Uterus (tissue), 2 donors: ENCODE measurements around the gene ANKRD11.

Experiments used
- POLR2A ChIP-seq, 2 donors: fragments of 450-650 bp; IDR thresholded peaks; one replicate each; pipeline ENCODE4 v1.6.1; 2016; ENCODE audit warnings: antibody characterized with exemption in 2 of 2, mild to moderate bottlenecking in 1 of 2, moderate library complexity in 1 of 2
- TF ChIP-seq, protein P1 (sequence below), 4 experiments: fragments of 200-600 bp in 2 of 4; fragments of 450-650 bp in 2 of 4; sonication (generic) in 2 of 4; IDR thresholded peaks; one replicate each; pipeline ENCODE4 v1.5.1; 2016 to 2019; ENCODE audit warnings: antibody characterized with exemption in 4 of 4, mild to moderate bottlenecking in 2 of 4, moderate library complexity in 1 of 4

- TF ChIP-seq, protein P1, sequence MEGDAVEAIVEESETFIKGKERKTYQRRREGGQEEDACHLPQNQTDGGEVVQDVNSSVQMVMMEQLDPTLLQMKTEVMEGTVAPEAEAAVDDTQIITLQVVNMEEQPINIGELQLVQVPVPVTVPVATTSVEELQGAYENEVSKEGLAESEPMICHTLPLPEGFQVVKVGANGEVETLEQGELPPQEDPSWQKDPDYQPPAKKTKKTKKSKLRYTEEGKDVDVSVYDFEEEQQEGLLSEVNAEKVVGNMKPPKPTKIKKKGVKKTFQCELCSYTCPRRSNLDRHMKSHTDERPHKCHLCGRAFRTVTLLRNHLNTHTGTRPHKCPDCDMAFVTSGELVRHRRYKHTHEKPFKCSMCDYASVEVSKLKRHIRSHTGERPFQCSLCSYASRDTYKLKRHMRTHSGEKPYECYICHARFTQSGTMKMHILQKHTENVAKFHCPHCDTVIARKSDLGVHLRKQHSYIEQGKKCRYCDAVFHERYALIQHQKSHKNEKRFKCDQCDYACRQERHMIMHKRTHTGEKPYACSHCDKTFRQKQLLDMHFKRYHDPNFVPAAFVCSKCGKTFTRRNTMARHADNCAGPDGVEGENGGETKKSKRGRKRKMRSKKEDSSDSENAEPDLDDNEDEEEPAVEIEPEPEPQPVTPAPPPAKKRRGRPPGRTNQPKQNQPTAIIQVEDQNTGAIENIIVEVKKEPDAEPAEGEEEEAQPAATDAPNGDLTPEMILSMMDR (IDR thresholded peaks at IDR 0.05): no peak
- no peak for TF ChIP-seq POLR2A (IDR thresholded peaks at IDR 0.05)
Measured at GRCh38 chr16:89363621-89364393, 126.6 kb downstream of the ANKRD11 start.
